Ascending aorta (tissue), 2 donors: Measurements from ENCODE around the gene DUSP22. TPM values are rescaled to one million over a fixed set of nuclear protein-coding genes. Genes with fewer than 3 reads are reported as not detected.

Experiments used
- DNase-seq, 2 donors: peaks; one replicate each; pipeline ENCODE4 v3.0.0-alpha.2; 2019; ENCODE audit warnings: low spot score in 2 of 2
- H3K27ac ChIP-seq, 2 donors: fragments of 200-600 bp; sonication (generic); one replicate each; pipeline ENCODE4 v1.5.1; 2016 to 2017; ENCODE audit warnings: mild to moderate bottlenecking in 1 of 2
- H3K27me3 ChIP-seq: fragments of 200-600 bp; sonication (generic); one replicate; pipeline ENCODE4 v1.5.1; 2017
- H3K36me3 ChIP-seq, 2 donors: fragments of 200-600 bp; sonication (generic); one replicate each; pipeline ENCODE4 v1.5.1; 2016
- H3K4me1 ChIP-seq, 2 donors: fragments of 200-600 bp; sonication (generic); one replicate each; pipeline ENCODE4 v1.5.1; 2016 to 2017; ENCODE audit warnings: mild to moderate bottlenecking in 1 of 2
- H3K4me3 ChIP-seq, 2 donors: fragments of 200-600 bp; sonication (generic); one replicate each; pipeline ENCODE4 v1.5.1; 2016 to 2017; ENCODE audit warnings: mild to moderate bottlenecking in 1 of 2
- H3K9me3 ChIP-seq, 2 donors: fragments of 200-600 bp; sonication (generic); one replicate each; pipeline ENCODE4 v1.5.1; 2016
- CTCF ChIP-seq, 3 experiments: fragments of 200-600 bp in 2 of 3; fragments of 450-650 bp in 1 of 3; sonication (generic) in 2 of 3; IDR thresholded peaks; one replicate each; pipeline ENCODE4 v1.5.1; 2016 to 2019; ENCODE audit warnings: antibody characterized with exemption in 3 of 3, mild to moderate bottlenecking in 1 of 3, moderate library complexity in 1 of 3
- intact Hi-C: fragments of 100-400 bp; cut with DNase I; formaldehyde crosslinking; loops from one replicate; pipeline ENCODE4 v1.15.1; 2023
- total RNA-seq: library from RNA; depleted of rRNA; stranded (reverse); fragments of >200 nt; gene quantifications from one replicate; pipeline ENCODE4 v1.1.0, GENCODE V29; 2016

DUSP22 gene
- total RNA-seq, 1 donor from 2014 or later: 216 TPM

- no peak overlapping the region for H3K4me3 ChIP-seq
- H3K27ac ChIP-seq: no peak overlapping the region
- no peak for TF ChIP-seq CTCF (IDR thresholded peaks at IDR 0.05)
- intact Hi-C loops: no loop called here
- H3K27me3 ChIP-seq: no peaks in the 10 kb centered on the region
- DNase-seq: no peak
- peaks cover 0 to 3% of the 10 kb centered on the region in 2 donors for H3K36me3 ChIP-seq
- no peaks in the 10 kb centered on the region for H3K9me3 ChIP-seq
- no peaks in the 10 kb centered on the region for H3K4me1 ChIP-seq
These were observed 17.7 kb downstream of the DUSP22 start for GRCh38 chr6:309947-310346.

- H3K36me3 ChIP-seq: peaks cover 0 to under 1% of the 10 kb centered on the region in 2 donors
- intact Hi-C loops: no loop called here
- no peak overlapping the region for H3K4me3 ChIP-seq
- DNase-seq: no peak
- H3K27me3 ChIP-seq: no peaks in the 10 kb centered on the region
- no peaks in the 10 kb centered on the region for H3K9me3 ChIP-seq
- no peaks in the 10 kb centered on the region for H3K4me1 ChIP-seq
- H3K27ac ChIP-seq: no peak overlapping the region
- TF ChIP-seq CTCF (IDR thresholded peaks at IDR 0.05): no peak
These were observed 18.4 kb downstream of the DUSP22 start for GRCh38 chr6:310671-311070.

GRCh38 chr6:311679-312220, 19.5 kb downstream of the DUSP22 start:
- Histone ChIP-seq H3K27ac (no peak overlapping the region), H3K4me3 (no peak overlapping the region), H3K4me1 (no peaks in the 10 kb centered on the region), H3K27me3 (no peaks in the 10 kb centered on the region), H3K36me3 (no peaks in the 10 kb centered on the region), H3K9me3 (no peaks in the 10 kb centered on the region)
- no peak for DNase-seq
- intact Hi-C loops: no loop called here
- no peak for TF ChIP-seq CTCF (IDR thresholded peaks at IDR 0.05)

GRCh38 chr6:313087-313486, 20.8 kb downstream of the DUSP22 start:
- Histone ChIP-seq H3K4me3 (no peak overlapping the region), H3K27ac (no peak overlapping the region), H3K36me3 (no peaks in the 10 kb centered on the region), H3K4me1 (no peaks in the 10 kb centered on the region), H3K27me3 (no peaks in the 10 kb centered on the region), H3K9me3 (no peaks in the 10 kb centered on the region)
- no peak for TF ChIP-seq CTCF (IDR thresholded peaks at IDR 0.05)
- no peak for DNase-seq
- intact Hi-C loops: no loop called here

- H3K27me3 ChIP-seq: no peaks in the 10 kb centered on the region
- H3K4me3 ChIP-seq: no peak overlapping the region
- no peak for DNase-seq
- no peaks in the 10 kb centered on the region for H3K4me1 ChIP-seq
- no peak for TF ChIP-seq CTCF (IDR thresholded peaks at IDR 0.05)
- intact Hi-C loops: no loop called here
- H3K9me3 ChIP-seq: no peaks in the 10 kb centered on the region
- H3K36me3 ChIP-seq: no peaks in the 10 kb centered on the region
- no peak overlapping the region for H3K27ac ChIP-seq
These were observed 21.6 kb downstream of the DUSP22 start for GRCh38 chr6:313917-314316.

- H3K27me3 ChIP-seq: no peaks in the 10 kb centered on the region
- intact Hi-C loops: no loop called here
- no peak overlapping the region for H3K4me3 ChIP-seq
- no peak for DNase-seq
- H3K36me3 ChIP-seq: no peaks in the 10 kb centered on the region
- H3K27ac ChIP-seq: no peak overlapping the region
- no peaks in the 10 kb centered on the region for H3K9me3 ChIP-seq
- TF ChIP-seq CTCF (IDR thresholded peaks at IDR 0.05): no peak
- no peaks in the 10 kb centered on the region for H3K4me1 ChIP-seq
These were observed 22.1 kb downstream of the DUSP22 start for GRCh38 chr6:314377-314776.
